Uterus (tissue), 2 donors: Measurements from ENCODE around the gene CERS4.
A peak's percentile ranks its signal among the peaks of the same experiment; 100 is the strongest.

Source experiments
- CTCF ChIP-seq, 4 experiments: fragments of 200-600 bp in 2 of 4; fragments of 450-650 bp in 2 of 4; sonication (generic) in 2 of 4; IDR thresholded peaks; one replicate each; pipeline ENCODE4 v1.5.1; 2016 to 2019; ENCODE audit warnings: antibody characterized with exemption in 4 of 4, mild to moderate bottlenecking in 2 of 4, moderate library complexity in 1 of 4
- POLR2A ChIP-seq, 2 donors: fragments of 450-650 bp; IDR thresholded peaks; one replicate each; pipeline ENCODE4 v1.6.1; 2016; ENCODE audit warnings: antibody characterized with exemption in 2 of 2, mild to moderate bottlenecking in 1 of 2, moderate library complexity in 1 of 2

DNA sequence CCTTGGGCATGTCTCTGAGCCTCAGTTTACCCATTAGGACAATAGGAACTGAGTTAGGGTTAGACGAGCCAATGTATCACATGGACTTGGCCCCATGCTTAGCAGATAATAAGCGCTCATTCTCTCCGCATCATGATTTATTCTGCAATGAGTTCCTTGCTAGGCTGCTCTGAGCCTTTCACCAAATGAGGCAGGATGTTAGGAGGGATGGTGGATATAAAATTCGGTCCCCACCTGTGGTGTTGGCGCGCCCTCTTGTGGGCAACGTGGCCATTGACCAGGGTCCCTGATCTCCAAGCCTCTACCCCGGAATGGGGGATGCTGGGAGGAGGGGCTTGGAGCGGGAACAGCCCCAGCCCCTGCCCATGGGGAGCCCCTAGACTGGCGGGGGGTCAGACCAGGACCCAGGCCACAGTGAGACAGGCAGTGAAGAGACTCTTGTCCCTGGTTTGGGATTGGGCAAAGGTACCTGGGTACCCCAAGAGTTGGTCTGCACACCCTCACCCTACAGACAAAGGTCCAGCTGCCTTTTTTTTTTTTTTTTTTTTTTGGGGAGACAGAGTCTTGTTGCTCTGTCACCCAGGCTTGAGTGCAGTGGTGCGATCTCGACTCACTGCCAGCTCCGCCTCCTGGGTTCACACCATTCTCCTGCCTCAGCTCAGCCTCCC lies 43.9 kb downstream of the CERS4 start:
- TF ChIP-seq POLR2A (IDR thresholded peaks at IDR 0.05): no peak
- TF ChIP-seq CTCF (IDR thresholded peaks at IDR 0.05): peak; percentile 93 to 96 (median 94)
